Lower leg skin (tissue), 4 donors: Measurements from ENCODE around the gene CMIP. TPM values are rescaled to one million over a fixed set of nuclear protein-coding genes. Genes with fewer than 3 reads are reported as not detected.

ENCODE experiments used
- DNase-seq, 2 donors: peaks; one replicate each; pipeline ENCODE4 v3.0.0-alpha.2; 2019; ENCODE audit warnings: low spot score in 2 of 2
- H3K4me3 ChIP-seq: fragments of 200-600 bp; sonication (generic); 2 replicates; pipeline ENCODE4 v1.5.1; 2017; ENCODE audit warnings: mild to moderate bottlenecking, low read depth; ENCODE audit not compliant: poor library complexity, severe bottlenecking
- CTCF ChIP-seq, 3 donors: fragments of 450-650 bp; IDR thresholded peaks; one replicate each; pipeline ENCODE4 v1.5.1; 2016; ENCODE audit warnings: antibody characterized with exemption in 3 of 3, mild to moderate bottlenecking in 3 of 3, moderate library complexity in 2 of 3
- POLR2A ChIP-seq, 2 donors: fragments of 450-650 bp; IDR thresholded peaks; one replicate each; pipeline ENCODE4 v1.6.1; 2016 to 2017; ENCODE audit warnings: antibody characterized with exemption in 2 of 2, mild to moderate bottlenecking in 1 of 2, moderate library complexity in 1 of 2
- WGBS, 2 donors: methylation state at CpG; one replicate each; pipeline ENCODE4 v1.1.5; 2018; 5-methylcytosine and 5-hydroxymethylcytosine counted together
- intact Hi-C: fragments of 100-400 bp; cut with DNase I; formaldehyde crosslinking; loops from one replicate; pipeline ENCODE4 v1.15.0; 2023; ENCODE audit warnings: low total_unique reads
- total RNA-seq, 4 donors: library from RNA; depleted of rRNA; stranded (reverse); fragments of >200 nt; gene quantifications; one replicate each; pipeline ENCODE4 v1.1.0, GENCODE V29; 2016

Gene CMIP
- total RNA-seq, 4 donors from 2014 or later, result 53.7 to 115 (median 77.4) TPM

- 77 to 83% methylated on average over 19 of the region's 19 CpGs for WGBS, 2 donors
- TF ChIP-seq CTCF (IDR thresholded peaks at IDR 0.05) (no peak), POLR2A (IDR thresholded peaks at IDR 0.05) (no peak)
- intact Hi-C loops, result no loop called here
- no peak overlapping the region for H3K4me3 ChIP-seq
- no peak for DNase-seq
These were observed 231.7 kb downstream of the CMIP start for GRCh38 chr16:81676066-81676882.

- DNase-seq, result no peak
- 85% methylated on average over 15 of the region's 15 CpGs for WGBS, 2 donors
- intact Hi-C loops, result no loop called here
- H3K4me3 ChIP-seq, result no peak overlapping the region
- TF ChIP-seq POLR2A (IDR thresholded peaks at IDR 0.05), result no peak
- no peak for TF ChIP-seq CTCF (IDR thresholded peaks at IDR 0.05)
These were observed 232.5 kb downstream of the CMIP start for GRCh38 chr16:81676883-81677737.

GRCh38 chr16:81678326-81679095 is 233.9 kb downstream of the CMIP start:
- no peak overlapping the region for H3K4me3 ChIP-seq
- TF ChIP-seq POLR2A (IDR thresholded peaks at IDR 0.05) (no peak), CTCF (IDR thresholded peaks at IDR 0.05) (no peak)
- intact Hi-C loops, result no loop called here
- DNase-seq, result no peak
- WGBS, 2 donors, result 56 to 73% methylated on average over 29 to 35 of the region's 35 CpGs

GRCh38 chr16:81679721-81680430 is 235.3 kb downstream of the CMIP start:
- no peak for TF ChIP-seq CTCF (IDR thresholded peaks at IDR 0.05)
- no peak for TF ChIP-seq POLR2A (IDR thresholded peaks at IDR 0.05)
- WGBS, 2 donors, result 80 to 86% methylated on average over 15 to 16 of the region's 16 CpGs

More at GRCh38 chr16:81679721-81680430, 235.3 kb downstream of the CMIP start:
- intact Hi-C loops, result no loop called here
- no peak for DNase-seq
- H3K4me3 ChIP-seq, result no peak overlapping the region
